DMS153 treated with DMSO at 0.1 percent for 48 hours (cell line): ENCODE results near the gene EIF1.

Experiments
- DNase-seq: peaks from one replicate; lab custom pipeline; 2025; ENCODE audit not compliant: unreplicated experiment; lab: John Stamatoyannopoulos, UW

EIF1 gene

GRCh38 chr17:41734139-41734948 lies 45.7 kb downstream of the EIF1 start, which contains the start of gene HAP1:
Gene HAP1, minus strand, starts transcription at chr17:41734643. Its CDS starts 9 bp downstream, at chr17:41734634.
- DNase-seq: no peak

- peak; percentile 1 for DNase-seq
Observed at GRCh38 chr17:41734949-41735313, 46.2 kb downstream of the EIF1 start.

GRCh38 chr17:41735744-41736143 lies 47.1 kb downstream of the EIF1 start:
- no peak for DNase-seq

DNA sequence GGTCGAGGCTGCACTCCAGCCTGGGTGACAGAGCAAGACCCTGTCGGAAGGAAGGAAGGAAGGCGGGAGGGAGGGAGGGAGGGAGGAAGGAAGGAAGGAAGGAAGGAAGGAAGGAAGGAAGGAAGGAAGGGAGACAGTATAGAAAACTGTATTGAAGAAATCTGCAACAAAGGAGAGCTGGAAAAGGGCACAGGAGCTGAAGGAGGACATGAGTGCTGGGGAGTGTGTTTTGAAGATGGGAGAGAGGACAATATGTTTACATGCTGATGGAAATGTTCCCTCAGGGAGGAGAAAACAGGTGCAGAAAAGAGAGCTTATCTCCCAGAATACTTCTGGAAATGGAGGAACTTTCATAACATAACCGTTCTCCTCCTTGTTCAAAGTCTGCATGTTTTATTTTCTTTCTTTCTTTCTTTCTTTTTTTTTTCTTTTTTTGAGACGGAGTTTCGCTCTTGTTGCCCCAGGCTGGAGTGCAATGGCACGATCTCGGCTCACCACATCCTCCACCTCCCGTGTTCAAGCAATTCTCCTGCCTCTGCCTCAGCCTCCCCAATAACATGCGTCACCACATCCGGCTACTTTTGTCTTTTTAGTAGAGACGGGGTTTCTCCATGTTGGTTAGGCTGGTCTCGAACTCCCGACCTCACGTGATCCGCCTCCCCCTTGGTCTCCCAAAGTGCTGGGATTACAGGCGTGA lies 48.4 kb downstream of the EIF1 start:
- no peak for DNase-seq

DNA sequence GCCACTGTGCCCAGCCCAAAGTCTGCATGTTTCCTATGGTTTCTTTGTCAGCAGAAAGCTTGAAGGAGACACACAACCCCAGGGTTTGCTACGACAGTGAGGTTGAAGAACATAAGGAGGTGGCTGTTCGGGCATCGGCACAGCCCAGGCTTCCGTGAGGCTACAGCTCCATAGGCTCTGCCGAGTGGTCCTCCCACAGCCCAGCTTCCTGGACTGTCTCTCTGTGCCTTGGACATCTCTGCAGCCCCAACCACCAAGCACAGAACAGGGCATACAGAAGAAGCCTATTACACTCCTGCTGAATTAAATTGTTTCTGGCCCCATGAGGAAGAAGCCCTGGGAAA lies 49.0 kb downstream of the EIF1 start:
- no peak for DNase-seq

GRCh38 chr17:41738077-41738800 lies 49.6 kb downstream of the EIF1 start:
- peak; percentile 69 for DNase-seq

DNA sequence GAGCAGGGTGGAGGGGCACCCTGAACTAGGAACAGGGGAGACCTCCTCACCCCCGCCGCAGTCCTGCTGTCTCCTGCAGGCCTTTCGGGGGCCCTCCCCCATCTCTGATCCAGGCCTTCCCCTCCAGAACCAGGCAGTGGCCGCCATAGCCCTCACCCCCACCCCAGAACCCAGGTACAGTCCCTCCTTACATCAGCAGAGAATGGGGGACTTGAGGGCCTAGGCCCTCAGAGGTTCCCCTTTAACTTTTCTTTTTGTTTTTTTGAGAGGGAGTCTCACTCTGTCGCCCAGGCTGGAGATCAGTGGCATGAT lies 50.1 kb downstream of the EIF1 start:
- DNase-seq: no peak

- DNase-seq: peak; percentile 84
Observed at GRCh38 chr17:41739661-41740352, 51.1 kb downstream of the EIF1 start.

GRCh38 chr17:41740506-41740905 lies 51.8 kb downstream of the EIF1 start:
- DNase-seq: no peak

GRCh38 chr17:41741709-41742108 lies 53.0 kb downstream of the EIF1 start:
- DNase-seq: no peak
